Measurements from ENCODE around the gene SAMD4A.

Gene SAMD4A

DNA sequence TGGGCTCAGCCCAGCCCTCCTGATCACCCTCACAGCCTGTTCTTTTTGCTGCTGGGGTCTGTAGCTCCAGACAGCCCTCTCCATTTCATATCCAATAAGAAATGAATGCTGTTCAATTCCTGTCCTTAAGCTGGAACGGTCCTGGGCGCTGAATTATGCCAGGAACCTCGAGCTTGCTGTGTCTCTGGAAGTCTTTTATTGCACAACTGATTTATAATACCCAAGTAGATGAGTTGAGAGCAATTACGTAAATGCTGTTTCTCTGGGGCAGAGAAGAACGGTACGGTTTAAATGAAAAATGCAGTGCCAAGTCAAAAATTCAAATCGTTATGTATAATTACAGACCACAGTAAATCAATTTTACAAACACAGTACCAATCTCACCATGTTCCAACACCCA is 161.0 kb downstream of the SAMD4A start:
- Histone ChIP-seq H3K4me3 (ENCODE audit: insufficient read length, low read depth) (no peak overlapping the region), H3K4me1 (ENCODE audit: insufficient read depth, insufficient read length) (no peaks in the 10 kb centered on the region)
- DNase-seq (ENCODE audit: low read depth, low spot score) = no peak

DNA sequence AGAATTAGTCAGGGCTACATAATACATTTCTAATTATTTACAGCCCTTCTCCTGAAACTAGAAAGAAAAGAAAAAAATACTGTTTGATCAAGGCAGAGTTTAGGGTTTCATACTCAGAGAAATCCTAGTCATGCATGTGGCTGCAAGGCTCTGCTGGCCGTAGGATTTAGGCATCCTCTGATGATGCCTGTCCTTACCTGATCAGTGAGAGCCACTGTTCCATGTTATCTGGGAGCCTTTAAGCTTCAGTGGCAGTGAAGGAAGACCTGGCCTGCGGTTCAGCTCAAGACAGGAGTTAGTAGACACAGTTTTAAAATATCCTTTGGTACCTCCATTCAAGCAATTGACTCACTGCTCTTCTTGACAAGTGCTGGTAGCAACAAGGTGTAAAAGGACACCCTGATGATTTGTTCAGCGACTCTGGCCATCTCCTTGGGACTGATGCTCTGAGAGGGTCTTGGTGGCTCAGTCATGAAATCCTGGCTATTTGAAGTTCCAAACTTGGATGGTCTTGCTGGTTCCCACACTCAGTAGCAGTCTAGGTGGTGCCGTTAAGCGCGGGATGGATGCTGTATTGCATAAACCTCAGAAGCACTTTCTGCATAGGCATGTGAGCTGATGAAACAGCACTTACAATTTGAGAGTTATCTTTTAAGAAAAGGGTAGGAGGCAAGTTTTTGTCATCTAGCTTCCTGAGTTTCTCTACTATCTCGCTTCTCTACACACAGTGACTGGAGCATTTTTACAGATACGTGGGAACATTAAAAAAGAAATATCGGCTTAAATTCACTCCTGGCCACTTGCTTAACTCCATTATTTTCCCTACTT is 162.0 kb downstream of the SAMD4A start:
- no peak for DNase-seq (ENCODE audit: low read depth, low spot score)
- Histone ChIP-seq H3K9ac (ENCODE audit: insufficient read length, low read depth) (no peak overlapping the region), H3K9me3 (ENCODE audit: insufficient read depth, low read length) (no peaks in the 10 kb centered on the region), H3K27me3 (ENCODE audit: insufficient read depth, insufficient read length) (no peaks in the 10 kb centered on the region), H3K36me3 (ENCODE audit: insufficient read depth, insufficient read length, low read length) (no peaks in the 10 kb centered on the region), H3K4me3 (ENCODE audit: insufficient read length, low read depth) (no peak overlapping the region), H3K4me1 (ENCODE audit: insufficient read depth, insufficient read length) (no peaks in the 10 kb centered on the region)
- TF ChIP-seq SUZ12 (IDR thresholded peaks at IDR 0.05; ENCODE audit: extremely low read depth, insufficient read depth, insufficient read length) (no peak), ZNF274 (IDR thresholded peaks at IDR 0.05; ENCODE audit: low read depth, low read length) (no peak), YY1 (IDR thresholded peaks at IDR 0.05; ENCODE audit: insufficient read depth, insufficient read length) (no peak)

More for the DNA sequence above, 161.0 kb downstream of the SAMD4A start:
- no peaks in the 10 kb centered on the region for H3K9me3 ChIP-seq (ENCODE audit: insufficient read depth, low read length)
- no peak overlapping the region for H3K9ac ChIP-seq (ENCODE audit: insufficient read length, low read depth)
- TF ChIP-seq SUZ12 (IDR thresholded peaks at IDR 0.05; ENCODE audit: extremely low read depth, insufficient read depth, insufficient read length) (no peak), YY1 (IDR thresholded peaks at IDR 0.05; ENCODE audit: insufficient read depth, insufficient read length) (no peak), ZNF274 (IDR thresholded peaks at IDR 0.05; ENCODE audit: low read depth, low read length) (no peak)
- H3K27me3 ChIP-seq (ENCODE audit: insufficient read depth, insufficient read length) = no peaks in the 10 kb centered on the region
- no peaks in the 10 kb centered on the region for H3K36me3 ChIP-seq (ENCODE audit: insufficient read depth, insufficient read length, low read length)

DNA sequence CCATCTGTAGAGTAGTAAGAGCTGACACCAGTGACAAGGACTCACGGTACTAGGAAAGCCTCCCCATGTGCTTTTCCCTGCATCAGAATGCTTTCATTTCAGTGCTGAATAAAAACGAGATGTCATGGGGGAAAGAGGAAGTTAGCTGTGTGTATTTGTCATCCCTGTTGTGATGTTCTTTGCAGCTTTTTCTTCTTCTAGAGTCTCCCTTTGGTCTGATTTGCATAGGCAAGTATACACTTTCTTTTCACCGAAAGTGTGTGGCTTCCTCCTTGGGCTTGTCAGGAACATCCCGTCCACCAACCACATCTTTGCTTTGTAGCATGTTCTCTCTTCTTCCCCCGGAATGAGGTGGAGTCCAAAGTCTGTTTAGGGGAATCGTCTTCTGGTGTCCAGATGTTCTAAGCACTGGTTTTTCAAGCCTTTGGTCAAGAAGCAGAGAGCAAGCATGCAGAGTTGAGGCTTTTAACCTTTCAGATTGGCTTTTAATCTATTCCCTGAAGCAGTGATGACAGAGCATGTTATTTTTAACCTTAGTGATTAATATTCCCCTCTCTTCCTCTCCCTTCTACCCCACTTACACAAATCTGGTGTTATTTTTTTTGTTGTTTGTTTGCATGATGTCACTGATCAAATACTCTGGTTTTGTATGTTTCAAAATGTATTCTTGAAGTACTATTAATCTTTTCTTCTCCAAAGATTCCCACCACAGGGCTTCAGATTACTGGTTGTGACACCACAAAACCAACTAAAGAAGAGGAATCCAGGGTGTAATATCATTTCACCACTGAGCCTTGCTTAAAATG is 163.4 kb downstream of the SAMD4A start:
- H3K4me3 ChIP-seq (ENCODE audit: insufficient read length, low read depth) = no peak overlapping the region
- no peaks in the 10 kb centered on the region for H3K36me3 ChIP-seq (ENCODE audit: insufficient read depth, insufficient read length, low read length)
- TF ChIP-seq ZNF274 (IDR thresholded peaks at IDR 0.05; ENCODE audit: low read depth, low read length) (no peak), SUZ12 (IDR thresholded peaks at IDR 0.05; ENCODE audit: extremely low read depth, insufficient read depth, insufficient read length) (no peak), YY1 (IDR thresholded peaks at IDR 0.05; ENCODE audit: insufficient read depth, insufficient read length) (no peak)
- no peak for DNase-seq (ENCODE audit: low read depth, low spot score)
- H3K27me3 ChIP-seq (ENCODE audit: insufficient read depth, insufficient read length) = no peaks in the 10 kb centered on the region
- H3K9ac ChIP-seq (ENCODE audit: insufficient read length, low read depth) = no peak overlapping the region
- no peaks in the 10 kb centered on the region for H3K4me1 ChIP-seq (ENCODE audit: insufficient read depth, insufficient read length)
- H3K9me3 ChIP-seq (ENCODE audit: insufficient read depth, low read length) = no peaks in the 10 kb centered on the region

- DNase-seq (ENCODE audit: low read depth, low spot score) = no peak
- Histone ChIP-seq H3K4me3 (ENCODE audit: insufficient read length, low read depth) (no peak overlapping the region), H3K27me3 (ENCODE audit: insufficient read depth, insufficient read length) (no peaks in the 10 kb centered on the region), H3K4me1 (ENCODE audit: insufficient read depth, insufficient read length) (no peaks in the 10 kb centered on the region), H3K9ac (ENCODE audit: insufficient read length, low read depth) (no peak overlapping the region), H3K9me3 (ENCODE audit: insufficient read depth, low read length) (no peaks in the 10 kb centered on the region), H3K36me3 (ENCODE audit: insufficient read depth, insufficient read length, low read length) (peaks cover 19% of the 10 kb centered on the region)
- TF ChIP-seq YY1 (IDR thresholded peaks at IDR 0.05; ENCODE audit: insufficient read depth, insufficient read length) = no peak
Measured at GRCh38 chr14:54734966-54735365, 168.0 kb downstream of the SAMD4A start.

DNA sequence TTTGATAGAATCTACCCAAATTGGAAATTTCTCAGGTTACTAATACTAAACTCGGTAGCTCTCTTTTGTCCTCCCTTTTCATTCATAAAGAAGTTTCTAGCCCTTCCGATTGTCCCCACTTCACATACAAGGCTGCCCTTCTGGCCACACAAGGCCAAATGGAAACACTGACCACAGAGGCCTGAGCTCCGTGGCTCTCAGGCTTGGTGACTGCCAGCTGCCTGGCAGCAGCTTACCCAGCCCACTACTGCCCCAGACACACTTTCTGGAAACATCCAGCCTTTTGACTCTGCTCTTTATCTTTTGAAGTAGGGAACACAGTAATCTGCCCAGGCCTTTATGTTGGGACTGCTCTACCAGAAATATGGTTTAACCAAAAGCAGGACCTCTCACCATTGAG is 168.5 kb downstream of the SAMD4A start:
- Histone ChIP-seq H3K27me3 (ENCODE audit: insufficient read depth, insufficient read length) (no peaks in the 10 kb centered on the region), H3K36me3 (ENCODE audit: insufficient read depth, insufficient read length, low read length) (peaks cover 24% of the 10 kb centered on the region), H3K9ac (ENCODE audit: insufficient read length, low read depth) (no peak overlapping the region), H3K4me3 (ENCODE audit: insufficient read length, low read depth) (no peak overlapping the region), H3K9me3 (ENCODE audit: insufficient read depth, low read length) (no peaks in the 10 kb centered on the region), H3K4me1 (ENCODE audit: insufficient read depth, insufficient read length) (no peaks in the 10 kb centered on the region)
- DNase-seq (ENCODE audit: low read depth, low spot score) = no peak
- TF ChIP-seq YY1 (IDR thresholded peaks at IDR 0.05; ENCODE audit: insufficient read depth, insufficient read length) = no peak
- no peak for TF ChIP-seq SUZ12 (IDR thresholded peaks at IDR 0.05; ENCODE audit: extremely low read depth, insufficient read depth, insufficient read length)
- TF ChIP-seq ZNF274 (IDR thresholded peaks at IDR 0.05; ENCODE audit: low read depth, low read length) = no peak

DNA sequence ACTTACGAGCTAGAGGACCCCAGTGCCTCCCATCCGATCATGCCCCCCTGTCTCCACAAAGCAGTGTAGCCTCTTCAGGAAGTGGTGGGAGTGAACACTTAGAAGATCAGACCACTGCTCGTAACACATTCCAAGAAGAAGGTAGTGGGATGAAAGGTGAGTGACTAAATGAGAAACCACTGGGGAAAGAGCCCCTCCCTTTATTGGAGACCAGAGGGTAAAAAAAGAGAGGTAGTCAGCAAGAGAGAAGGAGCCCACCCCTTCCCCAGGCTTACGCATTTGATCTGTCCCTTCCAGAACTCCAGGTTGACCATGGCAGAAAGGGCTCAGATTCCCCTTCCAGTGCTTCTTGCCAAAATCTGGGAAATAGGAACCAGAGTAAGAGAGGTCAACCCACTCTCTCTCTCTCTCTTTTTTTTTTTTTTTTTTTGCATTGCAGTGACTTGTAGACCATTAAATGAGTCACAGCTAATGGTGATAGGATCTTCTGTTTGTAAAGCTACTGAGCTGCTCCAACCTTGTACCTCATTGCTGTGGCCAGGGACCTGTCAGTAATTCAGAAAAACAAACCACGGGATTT is 170.3 kb downstream of the SAMD4A start:
- Histone ChIP-seq H3K27me3 (ENCODE audit: insufficient read depth, insufficient read length) (no peaks in the 10 kb centered on the region), H3K9me3 (ENCODE audit: insufficient read depth, low read length) (no peaks in the 10 kb centered on the region), H3K9ac (ENCODE audit: insufficient read length, low read depth) (no peak overlapping the region), H3K4me1 (ENCODE audit: insufficient read depth, insufficient read length) (no peaks in the 10 kb centered on the region), H3K4me3 (ENCODE audit: insufficient read length, low read depth) (no peak overlapping the region), H3K36me3 (ENCODE audit: insufficient read depth, insufficient read length, low read length) (peaks cover 33% of the 10 kb centered on the region)
- TF ChIP-seq ZNF274 (IDR thresholded peaks at IDR 0.05; ENCODE audit: low read depth, low read length) (no peak), SUZ12 (IDR thresholded peaks at IDR 0.05; ENCODE audit: extremely low read depth, insufficient read depth, insufficient read length) (no peak), YY1 (IDR thresholded peaks at IDR 0.05; ENCODE audit: insufficient read depth, insufficient read length) (no peak)
- DNase-seq (ENCODE audit: low read depth, low spot score) = no peak

GRCh38 chr14:54738009-54738408 is 171.1 kb downstream of the SAMD4A start:
- Histone ChIP-seq H3K27me3 (ENCODE audit: insufficient read depth, insufficient read length) (no peaks in the 10 kb centered on the region), H3K9me3 (ENCODE audit: insufficient read depth, low read length) (no peaks in the 10 kb centered on the region), H3K4me3 (ENCODE audit: insufficient read length, low read depth) (no peak overlapping the region), H3K36me3 (ENCODE audit: insufficient read depth, insufficient read length, low read length) (peaks cover 33% of the 10 kb centered on the region), H3K9ac (ENCODE audit: insufficient read length, low read depth) (no peak overlapping the region), H3K4me1 (ENCODE audit: insufficient read depth, insufficient read length) (no peaks in the 10 kb centered on the region)
- no peak for TF ChIP-seq YY1 (IDR thresholded peaks at IDR 0.05; ENCODE audit: insufficient read depth, insufficient read length)
- no peak for TF ChIP-seq ZNF274 (IDR thresholded peaks at IDR 0.05; ENCODE audit: low read depth, low read length)
- TF ChIP-seq SUZ12 (IDR thresholded peaks at IDR 0.05; ENCODE audit: extremely low read depth, insufficient read depth, insufficient read length) = no peak
- DNase-seq (ENCODE audit: low read depth, low spot score) = no peak
